Measurements from ENCODE around the gene TRAM2.

Gene TRAM2

DNA sequence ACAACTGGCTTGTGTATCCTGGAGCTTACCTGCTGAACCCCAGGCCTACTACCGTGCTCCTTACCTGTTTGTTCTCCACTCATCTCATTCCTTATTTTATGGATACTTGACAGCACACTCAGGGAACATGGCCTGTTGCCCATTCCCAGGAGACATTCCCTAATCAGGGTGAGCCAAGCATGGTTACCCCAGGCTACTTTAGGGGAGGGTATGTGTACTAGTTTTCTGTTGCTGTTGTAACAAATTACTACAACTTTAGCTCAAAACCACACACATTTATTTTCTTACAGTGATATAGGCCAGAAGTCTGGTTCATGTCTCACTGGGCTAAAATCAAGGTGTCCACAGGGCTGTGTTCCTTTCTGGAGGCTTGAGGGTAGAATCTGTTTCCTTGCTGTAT, 15.0 kb upstream of the TRAM2 start:
- DNase-seq, result no peak

GRCh38 chr6:52590152-52590891, 13.5 kb upstream of the TRAM2 start:
- peak; percentile 18 for DNase-seq

DNA sequence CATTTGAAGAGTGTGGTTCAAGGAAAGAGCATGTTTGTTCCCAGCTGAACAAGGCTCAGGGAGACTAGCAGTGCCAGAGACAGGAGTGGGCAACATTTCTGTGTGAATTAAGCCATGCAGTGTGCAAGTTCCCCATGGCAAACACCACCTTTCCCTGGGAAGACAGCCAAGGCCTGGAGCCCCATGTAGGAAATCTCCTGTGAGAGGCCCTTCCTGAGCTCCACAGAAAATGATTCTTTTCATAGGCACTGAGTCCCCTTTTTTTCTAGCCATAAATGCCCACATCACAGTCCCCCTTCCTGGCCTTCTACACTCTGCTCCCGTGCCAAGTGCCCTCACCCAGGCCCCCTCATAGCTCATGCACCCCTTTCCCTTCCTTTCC, 11.8 kb upstream of the TRAM2 start:
- DNase-seq, result no peak

- DNase-seq, result no peak
Measured at GRCh38 chr6:52588087-52588709, 11.3 kb upstream of the TRAM2 start.

- no peak for DNase-seq
Measured at GRCh38 chr6:52587001-52587400, 10.1 kb upstream of the TRAM2 start.

- no peak for DNase-seq
Measured at GRCh38 chr6:52584203-52584602, 7.3 kb upstream of the TRAM2 start.

DNA sequence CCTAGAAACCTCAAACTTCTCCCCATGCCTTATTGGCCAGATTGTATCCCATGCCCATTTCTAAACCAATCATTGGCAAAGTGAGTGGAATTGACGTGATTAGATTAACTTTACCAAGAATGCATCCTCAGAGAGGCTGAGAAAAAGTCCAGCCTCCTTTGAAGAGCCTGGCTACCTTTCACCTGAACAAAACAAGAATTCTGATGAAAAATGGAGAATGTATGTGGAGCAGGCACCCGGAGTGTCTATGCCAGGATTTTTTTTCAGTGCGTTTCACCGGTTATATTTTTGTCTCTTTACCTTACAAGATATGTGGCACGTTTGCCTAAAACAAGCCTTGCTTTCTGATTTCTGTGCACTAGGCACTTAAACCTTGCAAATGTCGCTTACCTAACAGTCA, 6.1 kb upstream of the TRAM2 start:
- DNase-seq, result no peak

- no peak for DNase-seq
Measured at GRCh38 chr6:52582446-52582845, 5.6 kb upstream of the TRAM2 start.

GRCh38 chr6:52580905-52581304, 4.0 kb upstream of the TRAM2 start:
- no peak for DNase-seq

DNA sequence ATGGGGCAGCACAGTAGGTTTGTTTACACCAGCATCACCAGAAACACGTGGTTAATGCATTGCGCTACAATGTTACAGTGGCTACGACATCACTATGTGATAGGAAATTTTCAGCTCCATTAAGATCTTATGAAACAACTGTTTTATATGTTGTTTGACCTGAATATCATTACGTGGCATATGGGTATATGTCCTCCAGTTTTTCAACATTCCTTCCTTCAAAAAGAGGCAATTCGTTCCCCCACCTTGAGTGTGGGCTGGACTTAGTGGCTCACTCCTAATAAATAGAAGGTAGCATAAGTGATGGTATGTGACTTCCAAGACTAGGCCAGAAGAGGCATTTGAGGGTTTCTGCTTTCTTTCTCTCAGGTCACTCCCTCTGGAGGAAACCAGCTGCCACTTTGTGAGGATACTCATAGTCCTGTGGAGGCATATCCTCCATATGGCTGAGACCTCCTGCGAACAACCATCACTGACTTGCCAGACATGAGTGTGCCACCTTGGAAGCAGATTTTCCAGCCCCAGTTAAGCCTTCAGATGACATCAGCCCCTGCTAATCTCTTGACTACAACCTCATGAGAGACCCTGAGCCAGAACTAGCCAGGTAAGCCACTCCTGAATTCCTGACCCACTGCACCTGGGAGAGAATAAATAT, 2.3 kb upstream of the TRAM2 start:
- DNase-seq, result no peak

DNA sequence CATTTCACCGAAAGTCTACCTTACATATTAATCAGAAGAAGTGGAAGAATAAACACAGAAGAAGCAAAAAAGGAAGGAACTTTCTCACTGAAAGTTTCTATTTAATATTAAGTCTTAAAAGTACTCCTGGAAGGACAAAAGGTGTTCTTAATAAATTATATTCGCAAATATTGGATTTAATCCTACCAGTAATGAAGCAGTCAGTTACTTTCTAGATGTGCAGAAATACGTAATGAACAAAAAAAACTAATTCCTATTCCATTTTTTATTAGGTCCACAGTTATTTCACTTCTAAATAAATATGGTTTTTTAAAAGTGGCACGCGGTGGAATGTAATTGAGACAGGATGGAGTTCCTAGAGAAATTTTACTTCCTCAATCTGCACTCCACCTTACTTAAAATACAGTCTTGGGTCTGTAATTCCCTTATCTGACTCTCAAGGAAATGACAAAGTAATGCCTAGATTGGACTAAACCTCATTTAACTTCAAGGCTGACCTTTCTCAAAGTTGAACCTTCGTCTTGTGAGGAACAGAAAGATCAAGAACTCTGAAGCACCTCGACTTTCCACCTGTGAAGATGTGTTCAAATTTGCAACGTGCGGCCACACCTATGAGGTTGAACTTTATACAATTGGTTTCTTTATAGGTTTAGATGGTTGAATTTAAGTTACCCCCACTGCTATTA, 1.1 kb upstream of the TRAM2 start:
- no peak for DNase-seq

GRCh38 chr6:52576392-52577021, 353 bp downstream of the TRAM2 start:
- peak; percentile 75 for DNase-seq

DNA sequence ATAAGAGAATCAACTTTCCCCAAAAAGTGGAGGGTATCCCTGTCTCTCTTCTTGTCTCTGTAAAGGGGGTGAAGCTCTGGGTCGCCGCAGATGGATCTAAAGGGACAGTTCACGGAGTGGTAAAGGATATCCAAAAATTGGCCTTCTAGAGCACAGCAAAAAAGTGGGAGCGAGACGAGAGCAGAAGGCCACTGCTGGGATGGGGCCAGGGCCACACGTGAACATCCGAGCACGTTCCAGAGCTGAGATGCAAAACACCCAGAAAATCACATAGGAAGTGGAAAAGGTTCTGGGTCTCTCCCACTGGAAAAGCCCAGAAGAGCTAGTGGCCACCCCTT, 837 bp downstream of the TRAM2 start:
- DNase-seq, result no peak

GRCh38 chr6:52575502-52575892, 1.4 kb downstream of the TRAM2 start:
- no peak for DNase-seq

DNA sequence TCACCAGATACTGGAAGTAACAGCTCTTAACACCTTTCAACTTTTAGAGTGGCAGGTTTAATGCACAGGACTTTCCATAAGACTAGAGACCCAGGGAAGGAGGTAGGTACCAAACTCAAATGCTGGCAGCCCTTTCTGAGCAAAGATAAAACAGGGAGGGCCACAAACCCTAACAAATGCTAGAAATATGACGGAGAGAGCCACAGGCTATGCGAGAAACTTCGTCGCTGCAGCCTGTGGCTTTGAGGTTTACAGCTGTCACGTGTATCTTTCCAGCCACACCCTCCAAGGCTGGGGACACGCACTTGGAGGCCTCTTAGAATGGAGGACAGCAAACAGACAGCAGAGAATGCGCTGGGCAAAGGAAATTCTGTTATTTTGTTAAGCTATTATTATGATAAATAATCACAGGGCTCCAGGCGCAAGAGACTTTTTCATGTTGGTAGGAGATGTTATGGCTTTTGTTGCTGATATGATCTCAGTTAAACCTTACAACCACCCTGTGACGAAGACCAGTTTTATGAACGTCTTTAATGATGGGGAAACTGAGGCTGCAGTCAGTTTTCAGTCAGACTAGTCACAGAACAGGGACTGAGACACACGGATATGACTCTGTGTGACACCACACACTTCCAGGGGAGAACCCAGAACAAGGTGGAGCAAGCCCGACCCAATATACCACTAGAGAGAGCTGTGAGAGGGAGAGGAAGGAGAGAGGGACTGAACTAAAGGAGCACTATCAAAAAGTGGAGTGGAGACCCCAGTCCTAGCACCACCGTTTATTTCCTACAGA, 2.0 kb downstream of the TRAM2 start:
- no peak for DNase-seq

- DNase-seq, result no peak
Measured at GRCh38 chr6:52573295-52573694, 3.6 kb downstream of the TRAM2 start.

DNA sequence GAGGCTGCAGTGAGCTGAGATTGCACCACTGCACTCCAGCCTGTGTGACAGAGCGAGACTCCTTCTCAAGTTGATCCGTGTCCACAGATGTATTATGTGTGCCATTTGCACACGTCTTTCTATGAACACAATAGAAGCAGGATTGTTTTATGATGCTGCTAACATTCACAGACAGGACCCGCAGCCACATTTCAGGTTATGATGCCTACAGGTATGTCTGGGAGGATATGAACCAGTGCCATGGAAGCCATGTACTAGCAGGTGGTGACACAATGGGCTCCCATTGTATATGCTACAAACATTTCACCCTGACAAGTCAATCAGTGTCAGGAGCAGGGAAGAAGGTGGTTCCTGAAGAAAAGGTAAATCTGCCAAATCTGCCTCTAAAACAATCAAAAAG, 4.3 kb downstream of the TRAM2 start:
- DNase-seq, result no peak

- no peak for DNase-seq
Measured at GRCh38 chr6:52571099-52571755, 5.6 kb downstream of the TRAM2 start.

DNA sequence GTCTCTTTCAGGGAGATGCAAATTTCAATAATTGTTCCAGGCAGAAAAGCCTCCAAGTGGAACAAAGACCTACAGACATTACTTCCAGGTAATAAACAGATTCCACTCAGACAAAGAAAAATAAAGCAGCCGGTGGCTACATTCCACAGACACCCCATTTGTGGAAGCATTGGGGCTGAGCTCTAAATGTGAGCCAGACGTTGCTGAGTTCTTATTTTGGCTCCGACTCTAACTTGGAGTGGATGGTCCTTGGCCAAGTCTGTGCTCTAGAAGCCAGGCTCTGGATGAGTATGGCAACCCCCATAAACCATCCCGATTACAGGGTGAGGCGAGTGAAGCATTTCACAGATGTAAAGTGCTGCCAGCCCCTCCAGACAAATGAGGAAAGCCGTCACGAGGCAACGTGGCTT, 6.6 kb downstream of the TRAM2 start:
- DNase-seq, result no peak

GRCh38 chr6:52568320-52568719, 8.5 kb downstream of the TRAM2 start:
- DNase-seq, result no peak

GRCh38 chr6:52566853-52567279, 10.0 kb downstream of the TRAM2 start:
- DNase-seq, result peak; percentile 69

DNA sequence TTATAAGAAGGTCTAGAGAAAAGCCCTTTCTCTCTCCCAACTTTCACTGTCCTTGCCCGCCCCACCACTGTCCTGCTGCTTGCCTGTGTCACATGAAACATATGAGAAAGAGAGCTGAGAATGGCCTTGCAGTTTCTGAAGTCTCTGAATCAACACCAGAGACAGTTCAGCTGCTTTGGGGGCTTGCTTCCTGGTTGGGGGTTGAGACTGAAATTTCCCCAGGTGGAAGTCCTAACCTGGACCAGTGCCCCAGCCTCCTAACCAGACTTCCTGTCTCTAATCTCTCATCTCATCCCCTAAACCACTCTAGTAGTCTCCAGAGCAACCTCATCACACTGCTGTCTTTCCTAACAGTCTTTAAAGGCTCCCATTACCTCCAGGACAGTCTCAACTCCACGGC, 10.7 kb downstream of the TRAM2 start:
- DNase-seq, result no peak
